K562 (cell line): ENCODE data around the gene FANCG. TPM values are rescaled to one million over a fixed set of nuclear protein-coding genes. Genes with fewer than 3 reads are reported as not detected.

Source experiments
- ATAC-seq: fragments of 200-7000 bp; cut with Tn5 transposase; 3 replicates; pipeline ENCODE4 v1.9.1; 2020; ENCODE audit warnings: moderate library complexity
- BruUV-seq: library from RNA; stranded (reverse); fragments of 400-500 nt; replicated peaks from 2 replicates; lab custom pipeline; 2021; lab: Mats Ljungman, UMichigan
- CTCF ChIA-PET: fragments of 300-600 bp; formaldehyde crosslinking; extraction: SDS; loops from one replicate; lab custom pipeline; 2021; ENCODE audit warnings: low intra/inter-chr PET ratio; lab: Yijun Ruan, JAX
- POLR2A ChIA-PET: fragments of 300-600, 350-650 bp; sonication (Branson Sonifier 250); formaldehyde crosslinking; extraction: SDS; loops from one replicate; lab custom pipeline; 2021; ENCODE audit warnings: antibody characterized with exemption, inconsistent platforms; lab: Yijun Ruan, JAX
- DNase-seq, 4 experiments: peaks; one replicate each; pipeline versions ENCODE4 v3.0.0 to v3.0.0-alpha.2; 2011 to 2018; ENCODE audit warnings: low spot score in 3 of 4, mixed read lengths in 3 of 4; ENCODE audit errors: extremely low read depth in 1 of 4
- FAIRE-seq: peaks from 2 replicates; lab custom pipeline; 2011; peaks lifted over from hg19 to GRCh38; lab: Jason Lieb, UNC
- H2AFZ ChIP-seq: 2 replicates; pipeline ENCODE4 v1.6.0; 2011; ENCODE audit warnings: low read depth, low read length, control low read depth, inconsistent platforms
- H3K27ac ChIP-seq: fragments of 200-600 bp; 3 replicates; pipeline ENCODE4 v1.8.0; 2011; ENCODE audit warnings: low read depth, mild to moderate bottlenecking, control low read depth, inconsistent platforms, low read length, moderate library complexity, mixed read lengths; ENCODE audit errors: extremely low read depth
- H3K27me3 ChIP-seq, 2 experiments: fragments of 300-600 bp in 1 of 2; 2 replicates in 1 of 2; 3 replicates in 1 of 2; pipeline versions ENCODE4 v1.6.0 to v1.8.0; 2011; ENCODE audit warnings: inconsistent platforms in 2 of 2, low read length in 2 of 2, mild to moderate bottlenecking in 1 of 2, mixed read lengths in 1 of 2, moderate library complexity in 1 of 2; ENCODE audit not compliant: control insufficient read depth in 2 of 2, insufficient read depth in 2 of 2
- H3K36me3 ChIP-seq: fragments of 300-600 bp; 3 replicates; pipeline ENCODE4 v1.8.0; 2011; ENCODE audit warnings: mild to moderate bottlenecking, low read length, inconsistent platforms; ENCODE audit not compliant: control insufficient read depth, insufficient read depth
- H3K4me1 ChIP-seq, 2 experiments: fragments of 200-600 bp in 1 of 2; replicated peaks in 1 of 2; 2 replicates in 1 of 2; 3 replicates in 1 of 2; pipeline versions ENCODE4 v1.5.1 to v1.8.0; 2011; ENCODE audit warnings: inconsistent platforms in 2 of 2, low read length in 2 of 2, mild to moderate bottlenecking in 1 of 2, mixed read lengths in 1 of 2, moderate library complexity in 1 of 2; ENCODE audit not compliant: control insufficient read depth in 2 of 2, insufficient read depth in 2 of 2
- H3K4me2 ChIP-seq: 2 replicates; pipeline ENCODE4 v1.6.1; 2011; ENCODE audit warnings: low read length, control low read depth, inconsistent platforms, mixed read lengths; ENCODE audit not compliant: insufficient read depth
- H3K4me3 ChIP-seq: fragments of 200-600 bp; sonication (generic), shearing (Covaris generic); 2 replicates; pipeline ENCODE4 v1.5.1; 2016; ENCODE audit warnings: control low read depth, inconsistent platforms
- H3K79me2 ChIP-seq: fragments of 200-600 bp; 3 replicates; pipeline ENCODE4 v1.8.0; 2011; ENCODE audit warnings: low read length, inconsistent platforms; ENCODE audit not compliant: control insufficient read depth, insufficient read depth
- H3K9ac ChIP-seq, 2 experiments: 2 replicates each; pipeline versions ENCODE4 v1.6.0 to v1.6.1; 2011; ENCODE audit warnings: low read depth in 2 of 2, low read length in 2 of 2, control low read depth in 1 of 2, inconsistent platforms in 1 of 2, mild to moderate bottlenecking in 1 of 2, mixed read lengths in 1 of 2; ENCODE audit not compliant: insufficient read depth in 1 of 2
- H3K9me1 ChIP-seq: one replicate; pipeline ENCODE4 v1.6.0; 2011; ENCODE audit warnings: inconsistent platforms, mild to moderate bottlenecking, low read length, moderate library complexity; ENCODE audit not compliant: control insufficient read depth, insufficient read depth
- H3K9me3 ChIP-seq: replicated peaks from 2 replicates; pipeline ENCODE4 v1.5.1; 2011; ENCODE audit warnings: low read depth, low read length, inconsistent platforms; ENCODE audit not compliant: control insufficient read depth, insufficient read depth
- H4K20me1 ChIP-seq: replicated peaks from 2 replicates; pipeline ENCODE4 v1.6.1; 2011; ENCODE audit warnings: low read length, inconsistent platforms, mixed read lengths; ENCODE audit not compliant: control insufficient read depth, insufficient read depth
- KDM5B ChIP-seq: fragments of 200-600 bp; sonication (generic); IDR thresholded peaks from 2 replicates; pipeline ENCODE4 v1.6.1; 2012; ENCODE audit warnings: low read depth, mild to moderate bottlenecking, moderate library complexity, low read length, control low read depth, inconsistent platforms; ENCODE audit not compliant: insufficient replicate concordance
- POLR2B ChIP-seq: fragments of 450-650 bp; IDR thresholded peaks from 2 replicates; pipeline ENCODE4 v1.6.1; 2018; ENCODE audit warnings: low read depth; ENCODE audit not compliant: partially characterized antibody
- RBBP5 ChIP-seq: fragments of 200-600 bp; sonication (generic); IDR thresholded peaks from 2 replicates; pipeline ENCODE4 v1.6.1; 2012; ENCODE audit warnings: borderline replicate concordance, mild to moderate bottlenecking, low read length, control low read depth, inconsistent platforms; ENCODE audit not compliant: insufficient read depth, poor library complexity, severe bottlenecking
- RBFOX2 ChIP-seq: fragments of 200-400 bp; formaldehyde crosslinking; IDR thresholded peaks from 2 replicates; pipeline ENCODE4 v1.6.1; 2017; ENCODE audit warnings: low read depth, mild to moderate bottlenecking, low read length, moderate library complexity
- SMAD3 ChIP-seq: fragments of 450-650 bp; formaldehyde crosslinking; conservative IDR thresholded peaks from 2 replicates; pipeline ENCODE4 v1.4.0; 2020; ENCODE audit warnings: mild to moderate bottlenecking
- SNIP1 ChIP-seq: fragments of 450-650 bp; IDR thresholded peaks from 2 replicates; pipeline ENCODE4 v1.7.1; 2017; ENCODE audit warnings: low read depth, mild to moderate bottlenecking
- TFAP4 ChIP-seq: sonication (generic); formaldehyde crosslinking; IDR thresholded peaks from 2 replicates; pipeline ENCODE4 v1.8.0; 2022; ENCODE audit warnings: missing genetic modification reagents, mild to moderate bottlenecking, moderate library complexity, borderline replicate concordance
- WGBS: fragments of 100-300 bp; shearing (Covaris generic); methylation state at CpG from one replicate; pipeline ENCODE4 v1.1.6; 2016; ENCODE audit warnings: low coverage, mixed read lengths; ENCODE audit not compliant: insufficient coverage; ENCODE audit errors: missing lambda C conversion rate; 5-methylcytosine and 5-hydroxymethylcytosine counted together
- in situ Hi-C: fragments of 300-500 bp; cut with MboI; formaldehyde crosslinking; loops from 4 replicates; pipeline ENCODE4 v1.15.0; 2018; ENCODE audit warnings: inconsistent platforms, mixed read lengths
- intact Hi-C: fragments of 100-400 bp; cut with micrococcal nuclease; formaldehyde crosslinking; loops from 2 replicates; pipeline ENCODE4 v1.14.2; 2022
- polyA plus RNA-seq, 8 experiments: library from polyadenylated mRNA; depleted of rRNA in 4 of 8; stranded (reverse) in 5 of 8; unstranded in 3 of 8; fragments of >200 nt; fragmentation: Nextera tagmentation in 2 of 8; fragmentation: Illumina TruSeq in 1 of 8; extraction: Ambion mirVana in 2 of 8; extraction: Trizol in 1 of 8; gene quantifications; 2 replicates each; pipeline versions ENCODE4 v1.2.1 to v1.2.3, GENCODE V29; 2011 to 2014; ENCODE audit warnings: inconsistent platforms in 1 of 8, missing spikeins in 1 of 8
- total RNA-seq, 7 experiments: library from RNA; depleted of rRNA in 6 of 7; stranded (reverse); fragments of >200 nt in 6 of 7; fragmentation: Illumina TruSeq in 2 of 7; extraction: Trizol in 2 of 7; gene quantifications; 2 replicates each; pipeline versions ENCODE4 v1.2.1 to v1.2.3, GENCODE V29; 2011 to 2021; ENCODE audit warnings: low replicate concordance in 1 of 7

Gene FANCG
- total and polyA plus RNA-seq, 9 of the 15 experiments (the other 6 are each of a cell fraction or from before 2014, with no cell fraction given): 7.5 to 43.9 (median 31.0) TPM

- TF ChIP-seq TFAP4 (CRISPR knock-in tag) (peak; percentile 73; the same call in 1 of the 2 replicates), SNIP1 (peak; percentile 82), RBBP5 (peak; percentile 88), SMAD3 (CRISPR knock-in tag) (no peak), POLR2B (peak; percentile 68)
- TF ChIP-seq, all 486 proteins: peak for 129
Measured at GRCh38 chr9:35096035-35096849, 16.5 kb upstream of the FANCG start, which contains the start of gene PIGO (continued).

- FAIRE-seq: no peak
- POLR2A ChIA-PET: interaction anchor here (0.5 to 2.5 kb wide), 7 partner anchors 11 to 288 kb away, joined by 3 to 13 read pairs (median 3); partner anchors contain the start of genes FANCG and STOML2
Measured at GRCh38 chr9:35091536-35091935, 11.8 kb upstream of the FANCG start.

More at GRCh38 chr9:35091536-35091935, 11.8 kb upstream of the FANCG start:
- no peak overlapping the region for H3K27ac ChIP-seq
- H3K4me1 ChIP-seq: peaks cover 3 to 14% of the 10 kb centered on the region in 2 experiments; a peak in 4 of 5 replicates
- TF ChIP-seq KDM5B (no peak), RBFOX2 (peak; percentile 39)
- H3K9ac ChIP-seq: no peak overlapping the region
- H3K36me3 ChIP-seq: peaks cover 62% of the 10 kb centered on the region; the same call in 2 of the 3 replicates
- no peak overlapping the region for H2AFZ ChIP-seq
- no TSS peak for BruUV-seq
- H4K20me1 ChIP-seq: no peaks in the 10 kb centered on the region
- H3K79me2 ChIP-seq: peaks cover 10% of the 10 kb centered on the region
- H3K27me3 ChIP-seq: no peaks in the 10 kb centered on the region
- no peaks in the 10 kb centered on the region; the same call in 1 of the 2 replicates for H3K9me3 ChIP-seq
- H3K9me1 ChIP-seq: no peaks in the 10 kb centered on the region
- CTCF ChIA-PET: no interaction called here
- in situ Hi-C loops (no loop called here), intact Hi-C loops (no loop called here)
- no peak overlapping the region for H3K4me2 ChIP-seq
- ATAC-seq: no peak
- H3K4me3 ChIP-seq: no peak overlapping the region
- 90% methylated on average over 12 of the region's 17 CpGs for WGBS
- DNase-seq: no peak
